ENCODE results near the gene TRIM71.

Gene TRIM71

GRCh38 chr3:32862936-32863487, 45.2 kb downstream of the TRIM71 start:
- DNase-seq (ENCODE audit: low read depth in 2 of 3, low spot score in 2 of 3): no peak

DNA sequence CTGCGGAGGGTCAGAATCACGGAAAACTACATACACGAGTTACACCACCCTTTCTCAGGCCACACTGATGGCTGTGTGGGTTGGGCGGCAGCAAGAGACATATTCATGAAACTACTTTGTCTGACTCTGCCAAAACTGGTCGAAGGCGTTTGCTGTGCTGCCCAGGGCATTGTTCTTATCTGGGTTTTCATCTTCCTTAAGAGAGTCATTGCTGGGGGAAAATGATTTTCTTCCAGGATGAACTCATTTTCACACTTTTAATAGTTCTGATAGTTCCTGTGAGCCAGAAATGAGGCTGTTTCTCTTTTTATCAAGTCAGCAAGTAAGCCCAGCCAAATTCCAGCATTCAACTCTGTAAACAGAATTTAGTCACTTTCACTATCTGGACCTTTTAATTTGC, 47.6 kb downstream of the TRIM71 start:
- DNase-seq (ENCODE audit: low read depth in 2 of 3, low spot score in 2 of 3): no peak

- no peak for DNase-seq (ENCODE audit: low read depth in 2 of 3, low spot score in 2 of 3)
Measured at GRCh38 chr3:32866533-32866932, 48.7 kb downstream of the TRIM71 start.

DNA sequence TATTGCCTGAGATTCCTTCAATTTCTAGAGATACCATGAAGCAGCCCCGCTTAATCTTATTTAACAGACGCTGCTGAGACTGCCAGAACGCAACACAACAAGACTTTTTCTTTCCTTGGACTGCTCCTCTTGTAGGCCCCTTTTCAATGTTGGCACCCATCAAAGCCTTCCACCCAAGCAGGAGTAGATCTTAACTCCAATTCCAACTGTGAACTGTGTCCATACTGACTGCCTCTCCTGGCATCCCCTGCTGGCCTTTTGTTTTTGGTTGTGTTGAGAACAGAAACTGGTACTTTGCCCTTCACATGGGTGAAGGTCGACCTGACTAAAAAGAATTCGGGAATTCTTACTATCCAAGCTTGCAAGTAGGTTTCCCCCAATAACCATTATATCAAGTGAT, 50.2 kb downstream of the TRIM71 start:
- DNase-seq (ENCODE audit: low read depth in 2 of 3, low spot score in 2 of 3): no peak

DNA sequence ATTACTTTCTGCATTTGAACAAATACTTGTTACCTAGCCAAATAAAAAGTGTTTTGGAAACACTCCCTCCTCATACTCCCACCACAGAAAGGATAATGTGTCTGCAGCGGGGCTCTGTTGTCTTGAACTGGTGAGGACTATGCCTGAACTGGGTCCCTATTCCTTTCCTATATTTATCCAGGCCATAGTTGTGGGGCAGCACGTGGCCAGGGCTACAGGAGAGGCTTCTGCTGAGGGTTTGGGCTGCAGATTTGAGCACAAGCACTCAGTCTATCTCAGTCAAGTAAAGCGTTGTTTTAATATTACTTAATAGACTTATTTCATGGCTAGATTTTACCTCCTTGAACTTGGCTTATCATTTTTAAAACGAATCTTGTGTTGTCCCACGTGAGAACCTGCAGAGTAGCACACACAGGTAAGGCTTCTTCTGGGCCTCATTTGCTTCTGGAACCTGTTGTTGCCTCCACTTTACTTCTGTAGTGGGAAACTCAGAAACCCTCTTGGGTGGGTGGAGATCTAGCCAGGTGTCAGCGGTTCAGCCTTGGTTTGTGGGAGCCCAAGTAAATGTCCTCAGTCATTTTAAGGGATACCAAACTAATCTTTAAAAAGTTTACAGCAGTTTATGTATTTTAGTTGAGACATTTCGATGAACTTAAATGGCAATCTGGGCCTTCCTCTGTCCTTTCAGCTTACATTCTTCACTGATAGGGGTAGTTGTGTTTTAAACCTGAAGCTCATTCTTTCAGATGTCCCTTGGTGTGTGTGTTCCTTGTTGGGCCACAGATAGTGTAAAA, 51.1 kb downstream of the TRIM71 start:
- DNase-seq (ENCODE audit: low read depth in 2 of 3, low spot score in 2 of 3): no peak

DNA sequence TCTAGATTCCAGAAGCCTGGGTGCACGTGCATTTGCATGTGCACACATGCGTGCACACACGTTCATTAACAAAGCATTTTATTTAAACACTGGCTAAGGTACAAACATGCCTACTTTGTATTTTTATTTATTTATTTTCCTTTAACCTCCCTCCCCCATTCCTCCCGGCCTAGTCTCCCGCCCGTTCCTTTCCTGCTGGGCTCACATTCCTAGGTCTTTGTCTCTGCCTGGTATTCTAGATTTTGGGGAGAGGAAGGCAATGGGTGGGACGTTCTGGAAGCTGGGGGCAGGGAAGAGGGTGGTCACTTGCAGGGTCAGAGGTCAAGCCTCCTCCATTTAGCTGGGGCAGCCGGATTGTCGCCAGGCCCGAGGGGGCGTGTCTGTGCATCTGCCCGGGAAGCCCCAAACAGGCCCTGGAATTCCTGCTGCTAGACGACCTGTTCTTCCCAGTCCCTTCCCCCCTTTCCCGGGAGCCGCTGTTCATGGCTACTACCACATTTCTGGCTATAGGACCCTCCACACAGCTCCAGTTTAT, 51.8 kb downstream of the TRIM71 start:
- DNase-seq (ENCODE audit: low read depth in 2 of 3, low spot score in 2 of 3): no peak

DNA sequence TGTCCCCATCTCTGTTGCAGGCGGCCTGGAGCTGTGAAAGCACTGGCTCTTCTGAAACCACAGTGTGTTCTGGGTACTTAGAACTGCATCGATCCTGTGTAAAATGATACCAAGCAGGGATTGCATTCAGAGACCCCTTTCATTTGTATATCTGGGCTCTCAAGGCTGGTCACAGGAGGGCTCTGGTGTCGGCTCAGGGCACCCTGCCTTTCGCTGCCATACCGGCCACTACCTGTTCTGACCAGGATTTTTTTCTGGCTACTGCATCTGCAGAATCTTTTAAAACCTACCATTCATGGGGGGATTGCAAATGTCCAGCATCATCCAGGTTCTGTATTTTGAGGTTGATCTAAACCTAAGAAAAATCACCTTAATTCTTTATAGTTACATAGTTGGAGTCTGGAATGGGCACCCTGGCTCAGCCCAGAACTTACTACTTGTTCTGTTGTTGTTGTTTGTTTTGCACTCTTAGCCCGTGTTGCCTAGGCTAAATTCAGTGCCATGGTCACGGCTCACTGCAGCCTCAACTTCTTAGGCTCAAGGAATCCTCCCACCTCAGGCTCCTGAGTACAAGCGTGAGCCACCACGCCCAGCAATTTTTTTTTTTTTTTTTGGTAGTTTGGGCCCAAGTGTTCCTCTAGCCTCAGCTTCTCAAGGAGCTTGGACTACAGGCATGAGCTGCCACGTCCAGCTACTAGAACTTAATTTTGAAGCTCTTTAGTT, 52.7 kb downstream of the TRIM71 start:
- no peak for DNase-seq (ENCODE audit: low read depth in 2 of 3, low spot score in 2 of 3)

DNA sequence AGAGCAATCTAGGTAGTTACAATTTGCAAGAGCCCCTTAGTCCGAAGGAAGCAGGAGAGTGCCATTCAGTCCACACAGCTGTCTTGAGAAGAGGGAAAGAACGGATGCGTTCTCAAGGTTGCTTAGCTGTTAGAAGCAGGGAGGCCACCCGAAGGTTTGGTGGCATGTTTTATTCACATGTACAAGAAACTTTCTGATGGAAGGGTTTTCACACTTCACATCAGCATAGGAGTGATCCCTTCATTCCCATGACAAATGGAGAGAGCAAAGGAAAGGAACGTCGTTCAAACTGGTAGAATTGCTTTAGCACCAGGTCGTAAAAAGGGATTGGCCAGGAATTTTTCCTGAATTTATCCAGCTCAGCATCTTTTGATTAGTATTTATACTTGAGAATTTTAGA, 53.5 kb downstream of the TRIM71 start:
- no peak for DNase-seq (ENCODE audit: low read depth in 2 of 3, low spot score in 2 of 3)

GRCh38 chr3:32872487-32873382, 54.9 kb downstream of the TRIM71 start:
- no peak for DNase-seq (ENCODE audit: low read depth in 2 of 3, low spot score in 2 of 3)

DNA sequence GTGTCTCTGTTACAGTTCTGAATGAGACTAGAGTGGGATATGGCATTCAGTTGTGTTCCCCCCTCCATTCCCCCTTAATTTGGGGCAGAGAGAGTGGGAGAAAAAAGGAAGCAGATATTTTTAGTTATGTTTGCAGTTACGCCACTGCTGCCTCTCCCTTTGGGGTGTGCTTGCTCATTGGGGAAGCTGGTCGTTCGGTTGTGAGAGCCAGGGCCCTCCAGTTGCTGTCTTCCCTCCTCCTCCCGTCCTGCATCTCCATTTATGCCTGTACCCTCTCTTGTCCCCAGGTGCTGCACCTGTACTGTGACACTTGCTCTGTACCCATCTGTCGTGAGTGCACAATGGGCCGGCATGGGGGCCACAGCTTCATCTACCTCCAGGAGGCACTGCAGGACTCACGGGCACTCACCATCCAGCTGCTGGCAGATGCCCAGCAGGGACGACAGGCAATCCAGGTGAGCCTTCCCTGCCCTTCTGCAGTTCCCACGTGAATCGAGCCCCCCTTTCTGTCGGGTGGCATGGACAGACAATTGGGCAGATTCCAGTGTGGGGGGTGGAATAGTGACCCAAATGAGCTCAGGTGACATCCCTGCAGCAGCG, 55.8 kb downstream of the TRIM71 start:
- no peak for DNase-seq (ENCODE audit: low read depth in 2 of 3, low spot score in 2 of 3)

DNA sequence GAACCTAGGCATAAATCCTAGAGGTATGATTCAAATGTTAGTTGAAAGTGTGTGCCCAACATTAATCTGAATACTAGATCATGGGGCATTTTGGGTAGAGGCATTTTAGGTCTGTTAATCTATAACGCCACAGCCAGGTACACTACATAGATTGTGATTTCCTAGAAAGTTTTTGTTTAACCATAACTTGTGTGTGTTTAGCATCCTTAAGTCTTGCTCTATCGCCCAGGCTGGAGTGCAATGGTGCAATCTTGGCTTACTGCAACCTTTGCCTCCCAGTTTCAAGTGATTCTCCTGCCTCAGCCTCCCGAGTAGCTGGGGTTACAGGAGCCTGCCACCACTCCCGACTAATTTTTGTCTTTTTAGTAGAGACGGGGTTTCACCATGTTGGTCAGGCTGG, 59.1 kb downstream of the TRIM71 start:
- no peak for DNase-seq (ENCODE audit: low read depth in 2 of 3, low spot score in 2 of 3)

GRCh38 chr3:32877598-32877997, 59.8 kb downstream of the TRIM71 start:
- DNase-seq (ENCODE audit: low read depth in 2 of 3, low spot score in 2 of 3): no peak

GRCh38 chr3:32880225-32880624, 62.4 kb downstream of the TRIM71 start:
- DNase-seq (ENCODE audit: low read depth in 2 of 3, low spot score in 2 of 3): no peak

DNA sequence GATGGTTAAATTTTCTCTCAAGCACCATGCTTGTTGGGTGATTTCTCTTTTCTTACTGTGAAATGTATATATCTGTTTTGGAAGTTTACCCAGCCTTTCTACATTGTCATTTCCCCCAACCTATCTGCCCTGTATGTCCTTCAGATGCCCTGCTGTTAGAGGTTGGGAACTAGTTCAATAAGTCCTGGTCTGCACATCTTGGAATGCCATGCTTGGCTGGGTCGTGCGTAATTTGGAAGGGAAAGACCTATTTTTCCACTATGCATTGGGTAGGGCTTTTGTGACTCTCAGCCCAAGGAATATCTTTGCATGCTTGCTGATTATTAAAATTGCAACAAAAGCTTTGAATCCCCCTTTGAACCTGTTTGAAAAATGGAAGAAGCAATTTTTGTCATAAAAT, 63.8 kb downstream of the TRIM71 start:
- no peak for DNase-seq (ENCODE audit: low read depth in 2 of 3, low spot score in 2 of 3)

DNA sequence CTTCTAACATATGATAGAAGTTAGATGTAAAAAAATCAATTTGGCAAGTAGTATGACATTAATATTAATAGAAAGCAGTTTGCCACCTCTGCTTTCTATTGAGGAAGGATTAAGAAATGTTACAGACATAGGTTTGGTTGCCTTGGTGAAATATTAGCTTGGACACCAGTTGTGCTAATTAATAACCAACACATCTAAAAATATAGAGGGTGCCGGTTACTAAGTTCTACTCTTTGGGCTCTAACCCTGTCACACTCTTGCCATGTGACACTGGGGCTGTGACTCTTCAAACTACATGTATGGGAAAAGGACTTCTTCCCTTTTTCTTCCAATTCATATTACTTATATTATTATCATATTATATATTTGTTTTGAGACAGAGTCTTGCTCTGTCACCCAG, 64.4 kb downstream of the TRIM71 start:
- no peak for DNase-seq (ENCODE audit: low read depth in 2 of 3, low spot score in 2 of 3)

DNA sequence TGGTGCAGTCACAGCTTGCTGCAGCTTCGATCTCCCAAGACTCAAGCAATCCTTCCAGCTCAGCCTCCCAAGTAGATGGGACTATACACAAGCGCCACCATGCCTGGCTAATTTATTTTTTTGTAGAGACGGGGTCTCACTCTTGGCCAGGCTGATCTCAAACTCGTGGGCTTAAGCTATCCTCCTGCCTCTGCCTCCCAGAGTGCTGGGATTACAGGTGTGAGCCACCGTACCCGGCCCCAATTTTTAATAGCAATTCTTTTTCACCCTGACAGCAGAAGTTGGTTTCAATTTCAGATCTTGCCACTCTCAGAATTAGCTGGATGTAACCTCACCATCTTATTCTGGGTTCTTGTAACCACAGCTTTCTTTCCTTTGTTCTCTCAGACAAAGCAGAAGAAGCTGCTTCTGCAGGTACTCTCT, 64.8 kb downstream of the TRIM71 start:
- no peak for DNase-seq (ENCODE audit: low read depth in 2 of 3, low spot score in 2 of 3)

- DNase-seq (ENCODE audit: low read depth in 2 of 3, low spot score in 2 of 3): no peak
Measured at GRCh38 chr3:32883817-32884216, 66.0 kb downstream of the TRIM71 start.

GRCh38 chr3:32884591-32884990, 66.8 kb downstream of the TRIM71 start:
- no peak for DNase-seq (ENCODE audit: low read depth in 2 of 3, low spot score in 2 of 3)

DNA sequence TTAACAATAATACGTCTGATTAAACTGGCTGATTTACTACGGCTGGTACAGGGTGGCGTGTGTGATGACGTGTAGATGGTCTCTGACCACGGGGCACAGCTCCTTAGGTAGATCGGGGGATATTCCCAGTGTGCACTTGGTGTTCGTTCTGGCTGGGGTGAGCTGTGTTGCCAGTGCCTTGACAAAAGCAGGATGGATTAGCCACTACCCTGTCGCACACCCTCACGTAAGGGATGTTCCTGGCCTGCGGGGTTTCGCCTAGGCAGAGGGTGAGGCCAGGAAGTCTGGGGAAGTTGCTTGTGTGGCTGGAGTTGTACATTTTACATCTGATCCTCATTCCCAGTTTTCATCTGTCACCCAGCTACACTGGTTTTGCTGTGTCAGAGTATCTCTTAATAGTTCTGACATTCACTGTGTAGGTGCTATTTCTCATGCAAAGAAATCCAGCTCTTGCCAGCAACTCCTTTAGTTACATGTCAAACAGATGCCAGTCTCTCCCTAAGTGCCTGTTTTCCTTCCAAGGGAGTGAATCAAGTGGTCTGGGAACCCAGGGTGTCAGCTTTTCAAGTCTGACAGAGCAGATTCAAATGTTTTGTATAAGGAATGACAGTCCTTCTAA, 67.6 kb downstream of the TRIM71 start:
- no peak for DNase-seq (ENCODE audit: low read depth in 2 of 3, low spot score in 2 of 3)

GRCh38 chr3:32886296-32886695, 68.5 kb downstream of the TRIM71 start:
- DNase-seq (ENCODE audit: low read depth in 2 of 3, low spot score in 2 of 3): no peak
